DMS 273 treated with DMSO at 0.1 percent for 48 hours (cell line): ENCODE data around the gene IL18.
"Not testable (repeated sequence)": the region's sequence is repeated elsewhere in the genome, so short reads cannot be mapped to it uniquely, and the experiment has no call there.

Experiments
- DNase-seq: peaks from one replicate; lab custom pipeline; 2025; lab: John Stamatoyannopoulos, UW

Gene IL18

DNA sequence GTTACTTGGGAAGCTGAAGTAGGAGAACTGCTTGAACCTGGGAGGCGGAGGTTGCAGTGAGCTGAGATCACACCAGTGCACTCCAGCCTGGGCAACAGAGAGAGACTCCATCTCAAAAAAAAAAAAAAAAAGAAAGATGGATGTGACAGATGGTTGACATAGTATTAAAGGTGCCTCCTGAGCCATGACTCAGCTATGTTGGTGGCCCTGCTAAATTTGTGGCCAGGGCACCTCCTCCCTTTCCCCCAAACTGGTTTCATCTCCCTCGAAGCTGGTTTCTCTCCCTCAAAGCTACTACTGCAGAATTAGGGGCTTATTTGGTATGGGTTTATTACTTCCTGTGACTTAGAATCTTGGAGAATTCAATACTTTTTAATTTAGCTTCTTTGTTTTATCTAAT is 45.7 kb downstream of the IL18 start:
- DNase-seq: no peak

DNA sequence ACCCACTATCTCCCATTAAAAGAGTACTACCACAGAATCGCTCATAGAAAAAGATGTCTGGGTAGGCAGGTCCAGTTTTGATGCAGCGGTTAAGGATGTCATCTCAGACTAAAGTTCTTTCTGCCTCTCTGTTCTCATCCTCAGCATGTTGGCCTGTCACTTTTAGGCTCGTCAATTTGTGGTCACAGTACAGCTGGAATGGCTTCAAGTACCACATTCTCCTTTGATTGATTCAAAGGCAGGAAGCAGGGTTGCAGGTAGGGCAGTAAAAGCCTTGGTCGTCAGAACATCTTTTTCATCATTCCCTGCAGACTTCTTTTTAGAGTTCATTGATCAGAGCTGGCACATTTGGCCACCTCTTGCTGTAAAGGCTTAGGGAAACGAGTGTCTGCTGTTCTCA is 48.5 kb downstream of the IL18 start:
- DNase-seq: no peak

DNA sequence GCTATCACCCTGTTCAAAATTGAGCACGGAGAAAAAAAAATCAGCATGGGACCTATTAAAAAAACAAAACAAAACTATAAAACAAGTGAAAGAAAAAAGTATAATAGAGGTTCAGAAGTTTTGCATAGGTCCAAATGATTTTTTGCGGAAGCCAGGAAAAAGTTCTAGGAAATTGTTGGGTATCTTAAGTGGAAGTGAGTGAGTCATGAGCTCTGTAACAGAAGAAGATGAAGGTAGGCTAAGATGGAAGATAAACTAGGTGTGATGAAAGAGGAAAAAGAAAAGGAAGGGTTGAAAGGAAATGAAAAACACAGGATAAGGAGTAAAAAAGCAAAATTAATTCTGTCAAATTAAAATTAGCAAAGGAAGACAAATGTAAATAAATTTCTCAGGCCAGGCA is 49.4 kb downstream of the IL18 start:
- DNase-seq: no peak

DNA sequence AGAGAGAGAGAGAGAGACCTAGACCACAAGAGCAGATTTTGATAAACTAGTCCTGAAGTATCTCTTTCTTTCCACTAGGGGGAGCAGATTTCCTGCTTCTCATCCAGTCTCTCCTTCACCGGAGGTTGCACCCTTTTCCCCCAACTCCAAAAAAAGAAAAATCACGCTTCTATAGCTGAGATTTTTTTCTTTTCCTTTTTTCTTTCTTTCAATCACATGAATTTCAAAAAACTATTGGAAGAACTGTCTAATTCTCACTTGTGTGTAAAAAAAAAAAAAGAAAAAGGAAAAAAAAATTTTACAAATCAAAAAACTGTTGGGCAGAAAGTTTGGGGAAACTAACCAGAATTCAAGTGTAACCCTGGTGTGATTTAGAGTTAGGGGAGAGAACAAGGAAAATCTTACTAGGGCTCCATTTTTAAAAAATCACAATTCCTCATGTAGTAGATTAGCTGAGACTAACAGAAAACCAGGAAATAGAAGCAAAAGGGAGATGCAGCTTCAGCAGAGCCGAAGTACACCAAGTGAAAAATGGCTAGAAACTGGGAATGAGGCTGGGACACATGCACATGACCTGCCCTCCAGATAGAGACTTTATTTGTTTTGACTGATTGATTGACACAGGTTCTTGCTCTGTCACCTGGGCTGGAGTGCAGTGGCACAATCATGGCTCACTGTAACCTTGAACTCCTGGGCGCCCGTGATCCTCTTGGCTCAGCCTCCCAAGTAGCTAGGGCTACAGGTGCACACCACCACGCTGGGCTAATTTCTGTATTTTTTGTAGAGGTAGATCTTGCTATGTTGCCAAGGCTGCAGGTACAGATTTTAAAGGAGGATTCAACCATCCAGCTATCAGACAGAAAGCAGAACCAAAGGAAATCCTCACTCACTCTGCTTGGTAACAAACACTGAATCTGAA is 50.1 kb downstream of the IL18 start:
- DNase-seq: peak; percentile 45

DNA sequence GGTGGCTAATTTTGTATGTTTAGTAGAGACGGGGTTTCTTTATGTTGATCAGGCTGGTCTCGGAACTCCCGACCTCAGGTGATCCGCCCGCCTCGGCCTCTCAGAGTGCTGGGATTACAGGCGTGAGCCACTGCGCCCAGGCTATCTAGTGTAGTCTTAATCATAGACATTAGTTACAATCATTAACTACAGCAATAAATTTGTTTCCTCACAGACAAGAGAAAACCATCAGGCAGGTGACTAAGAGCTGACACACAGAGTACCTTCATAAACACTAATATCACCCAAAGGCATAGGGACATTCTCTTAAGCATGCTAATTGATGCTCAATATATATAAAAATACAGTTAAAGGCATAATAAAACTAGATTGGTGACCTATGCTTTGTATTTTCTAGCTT is 57.8 kb downstream of the IL18 start:
- DNase-seq: no peak

DNA sequence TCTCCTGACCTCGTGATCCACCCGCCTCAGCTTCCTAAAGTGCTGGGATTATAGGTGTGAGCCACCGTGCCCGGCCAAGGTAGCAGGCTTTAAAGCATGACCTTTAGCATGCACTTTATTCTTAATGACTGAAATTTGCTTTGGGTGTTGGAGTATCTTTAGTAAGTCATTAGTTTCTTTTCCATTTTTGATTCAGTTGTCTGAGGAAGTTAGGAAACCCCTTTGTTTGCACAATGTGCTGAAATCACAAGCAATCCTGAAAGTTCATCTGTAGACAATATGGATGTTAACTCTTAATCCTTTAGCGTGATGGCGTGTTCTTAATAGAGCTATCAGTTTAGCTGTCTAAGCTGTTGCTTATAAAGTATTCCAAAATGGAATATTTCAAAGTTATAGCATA is 60.4 kb downstream of the IL18 start:
- DNase-seq: no peak

DNA sequence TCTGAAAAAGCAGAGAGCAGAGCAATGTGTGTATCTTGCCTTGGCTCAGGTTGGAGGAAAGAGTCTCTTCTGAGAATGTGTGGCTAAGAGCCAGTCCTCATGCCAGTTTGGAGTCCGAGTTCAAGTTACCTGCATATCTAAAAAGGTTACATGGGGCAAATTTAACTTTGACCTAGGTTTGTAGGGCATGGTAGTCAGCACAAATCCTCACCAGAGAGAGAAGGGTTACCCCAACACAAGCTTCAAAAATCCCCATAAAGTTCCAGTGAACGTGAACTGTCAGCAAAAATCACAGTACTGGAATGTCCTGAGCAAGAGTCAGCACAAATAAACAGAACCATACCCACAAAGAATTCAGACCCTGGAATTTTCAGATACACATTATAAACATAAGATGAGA is 63.4 kb downstream of the IL18 start:
- no peak for DNase-seq

DNA sequence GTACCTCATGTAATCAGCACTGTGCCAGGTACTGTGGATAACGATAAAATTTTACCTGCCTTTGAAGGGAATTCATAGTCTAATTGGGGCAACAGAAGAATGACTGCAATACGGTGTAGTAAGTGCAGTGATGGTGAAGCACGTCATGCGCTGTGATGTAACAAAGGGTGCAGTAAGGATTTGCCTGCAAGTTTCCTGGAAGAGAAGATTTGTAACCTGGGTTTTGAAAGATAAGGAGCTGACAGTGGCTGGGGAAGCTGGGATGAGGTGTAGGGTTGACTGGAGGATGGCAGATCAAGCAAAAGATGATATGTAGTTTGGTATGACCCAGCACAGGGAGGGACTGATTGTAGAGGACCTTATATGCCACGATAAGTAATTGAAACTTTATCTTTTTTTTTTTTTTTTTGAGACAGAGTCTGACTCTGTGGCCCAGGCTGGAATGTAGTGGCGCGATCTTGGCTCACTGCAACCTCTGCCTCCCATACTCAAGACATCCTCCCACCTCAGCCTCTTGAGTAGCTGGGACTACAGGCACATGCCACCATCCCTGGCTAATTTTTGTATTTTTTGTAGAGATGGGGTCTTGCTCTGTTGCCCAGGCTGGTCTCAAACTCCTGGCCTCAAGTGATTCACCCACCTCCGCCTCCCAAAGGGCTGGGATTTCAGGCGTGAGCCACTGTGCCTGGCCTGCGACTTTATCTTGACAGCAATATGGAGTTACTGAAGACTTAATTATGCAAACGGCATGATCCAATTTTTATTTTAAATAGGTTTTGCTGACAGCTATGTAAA is 66.0 kb downstream of the IL18 start:
- DNase-seq: no peak

DNA sequence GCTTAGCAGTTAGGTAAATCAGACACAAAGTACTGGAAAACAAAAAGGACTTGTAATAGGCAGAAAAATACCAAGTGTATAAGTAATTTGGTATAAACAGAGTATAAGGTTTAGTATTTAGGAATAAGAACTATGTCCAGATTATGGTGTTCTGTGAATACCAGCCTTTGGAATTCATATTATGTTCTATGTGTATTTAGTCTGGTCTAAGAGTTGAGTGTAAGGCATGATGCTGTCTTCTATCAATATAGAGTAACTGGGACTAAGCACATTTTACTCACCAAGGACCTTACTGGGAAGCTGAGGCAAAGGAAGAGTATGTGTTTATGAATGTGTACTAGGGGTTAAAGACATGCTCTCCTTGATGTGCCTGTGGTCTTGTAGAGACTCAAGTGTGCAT is 67.7 kb downstream of the IL18 start:
- no peak for DNase-seq

DNA sequence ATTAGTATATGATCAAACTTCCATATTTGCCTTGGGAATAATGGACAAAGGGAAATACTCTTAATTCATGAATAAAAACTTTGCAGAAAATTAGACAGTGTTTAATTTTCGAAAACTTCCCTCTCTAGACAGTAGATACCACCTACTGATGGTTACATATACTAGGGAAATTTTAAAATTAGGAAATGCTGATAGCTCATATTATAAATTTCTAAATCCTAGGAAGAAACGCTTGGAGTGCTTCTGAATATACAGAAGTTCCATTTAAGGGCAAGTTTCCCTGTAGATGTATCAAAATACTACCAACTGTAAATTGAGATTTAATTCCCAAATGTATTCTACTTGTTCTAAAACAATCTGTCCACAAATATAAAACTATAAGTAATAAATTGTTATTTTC is 68.6 kb downstream of the IL18 start:
- DNase-seq: not testable (repeated sequence)
